Activated T-cell treated with anti-CD3 and anti-CD28 coated beads, Interleukin-2, amount 50 U/mL, for 1 hour (primary cell): ENCODE measurements around the gene ZCCHC24.

ENCODE experiments used
- DNase-seq: peaks from one replicate; pipeline ENCODE4 v3.0.0-alpha.2; 2020

Gene ZCCHC24

GRCh38 chr10:79409726-79410085 is 35.7 kb downstream of the ZCCHC24 start:
- DNase-seq = no peak

- DNase-seq = no peak
Observed at GRCh38 chr10:79409038-79409725, 36.2 kb downstream of the ZCCHC24 start.

- DNase-seq = no peak
Observed at GRCh38 chr10:79407811-79408795, 37.3 kb downstream of the ZCCHC24 start.

- no peak for DNase-seq
Observed at GRCh38 chr10:79407423-79407796, 38.0 kb downstream of the ZCCHC24 start.

- no peak for DNase-seq
Observed at GRCh38 chr10:79406683-79407422, 38.6 kb downstream of the ZCCHC24 start.

- DNase-seq = no peak
Observed at GRCh38 chr10:79405995-79406515, 39.4 kb downstream of the ZCCHC24 start.

GRCh38 chr10:79405221-79405994 is 40.0 kb downstream of the ZCCHC24 start:
- no peak for DNase-seq

- DNase-seq = no peak
Observed at GRCh38 chr10:79404690-79405131, 40.7 kb downstream of the ZCCHC24 start.

- no peak for DNase-seq
Observed at GRCh38 chr10:79404231-79404609, 41.2 kb downstream of the ZCCHC24 start.

GRCh38 chr10:79403441-79404230 is 41.8 kb downstream of the ZCCHC24 start:
- no peak for DNase-seq

- DNase-seq = no peak
Observed at GRCh38 chr10:79402951-79403350, 42.5 kb downstream of the ZCCHC24 start.

GRCh38 chr10:79402625-79402946 is 42.8 kb downstream of the ZCCHC24 start:
- DNase-seq = no peak

GRCh38 chr10:79401015-79401921 is 44.2 kb downstream of the ZCCHC24 start:
- DNase-seq = no peak

- peak; percentile 50 for DNase-seq
Observed at GRCh38 chr10:79400146-79401004, 45.0 kb downstream of the ZCCHC24 start.

- no peak for DNase-seq
Observed at GRCh38 chr10:79399223-79399831, 46.1 kb downstream of the ZCCHC24 start.

GRCh38 chr10:79398642-79399041 is 46.8 kb downstream of the ZCCHC24 start:
- DNase-seq = no peak

- DNase-seq = no peak
Observed at GRCh38 chr10:79397575-79398303, 47.7 kb downstream of the ZCCHC24 start.

- DNase-seq = no peak
Observed at GRCh38 chr10:79397051-79397450, 48.4 kb downstream of the ZCCHC24 start.
